ENCODE data around the gene EFNA1.
"Not testable (repeated sequence)": the region's sequence is repeated elsewhere in the genome, so short reads cannot be mapped to it uniquely, and the experiment has no call there.

The EFNA1 gene

DNA sequence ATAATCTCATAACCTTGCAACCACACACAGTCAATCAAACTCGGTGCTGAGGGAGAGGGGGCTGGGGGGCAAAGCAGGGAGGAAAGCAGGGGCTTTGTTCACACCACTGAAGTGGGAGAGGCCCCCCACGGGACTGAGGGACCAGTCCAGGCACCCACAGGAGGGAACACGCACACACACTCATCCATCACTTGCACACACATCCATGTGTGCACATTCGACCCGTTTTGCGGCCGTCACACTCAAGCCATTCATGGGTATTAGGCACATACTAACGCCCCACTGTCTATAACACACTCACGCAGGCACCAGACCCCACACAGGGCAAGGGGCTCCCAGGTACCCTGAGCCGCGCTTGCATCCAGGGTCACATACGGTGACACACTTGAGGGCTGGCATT, 35.0 kb upstream of the EFNA1 start:
- DNase-seq = no peak

DNA sequence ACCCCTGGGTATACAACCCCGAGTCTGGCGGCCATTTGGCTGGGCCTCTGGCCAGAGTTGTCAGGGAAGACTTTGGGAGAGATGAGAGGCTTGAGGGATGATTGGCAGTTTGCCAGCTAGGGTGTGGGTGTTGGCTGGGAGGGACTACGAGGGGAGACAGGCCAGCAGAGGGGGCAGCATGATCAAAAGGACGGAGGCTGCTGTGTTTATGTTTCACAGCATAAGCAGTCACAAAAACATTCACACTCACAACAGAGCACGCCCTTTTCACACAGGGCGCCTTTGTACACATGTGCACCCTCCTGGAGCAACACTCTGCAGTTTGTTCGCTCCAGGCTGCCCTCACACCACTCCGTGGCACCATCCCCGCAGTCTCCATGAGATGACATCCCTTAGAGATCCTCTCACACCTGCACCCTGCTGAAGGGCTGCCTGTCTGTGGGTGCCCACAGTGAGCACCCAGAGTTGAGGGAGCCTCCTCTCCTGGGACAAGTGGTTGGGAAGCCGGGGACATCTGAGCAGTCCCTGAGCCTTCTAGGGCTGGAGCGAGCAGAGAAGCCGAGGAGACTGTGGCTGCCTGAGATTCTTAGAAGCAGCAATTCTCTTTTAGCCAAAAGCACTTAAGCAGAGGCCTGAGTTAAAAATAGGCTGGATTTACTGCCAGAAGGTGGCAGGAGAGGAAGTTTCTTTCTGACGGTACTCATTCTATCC, 33.6 kb upstream of the EFNA1 start:
- DNase-seq = peak; percentile 75

GRCh38 chr1:155094622-155094948, 33.1 kb upstream of the EFNA1 start:
- no peak for DNase-seq

DNA sequence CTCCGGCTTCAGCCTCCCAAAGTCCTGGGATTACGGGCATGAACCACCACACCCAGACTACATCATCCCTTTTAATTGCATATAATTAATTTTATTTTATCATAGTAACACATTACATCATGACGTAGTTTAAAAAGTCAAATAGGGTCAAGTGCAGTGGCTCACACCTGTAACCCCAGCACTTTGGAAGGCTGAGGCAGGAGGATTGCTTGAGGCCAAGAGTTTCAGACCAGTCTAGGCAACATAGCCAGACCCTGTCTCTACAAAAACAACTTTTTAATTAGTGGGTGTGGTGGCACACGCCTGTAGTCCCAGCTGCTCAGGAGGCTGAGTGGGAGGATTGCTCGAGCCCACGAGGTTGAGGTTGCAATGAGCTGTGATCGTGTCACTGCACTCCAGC, 28.3 kb upstream of the EFNA1 start:
- no peak for DNase-seq

DNA sequence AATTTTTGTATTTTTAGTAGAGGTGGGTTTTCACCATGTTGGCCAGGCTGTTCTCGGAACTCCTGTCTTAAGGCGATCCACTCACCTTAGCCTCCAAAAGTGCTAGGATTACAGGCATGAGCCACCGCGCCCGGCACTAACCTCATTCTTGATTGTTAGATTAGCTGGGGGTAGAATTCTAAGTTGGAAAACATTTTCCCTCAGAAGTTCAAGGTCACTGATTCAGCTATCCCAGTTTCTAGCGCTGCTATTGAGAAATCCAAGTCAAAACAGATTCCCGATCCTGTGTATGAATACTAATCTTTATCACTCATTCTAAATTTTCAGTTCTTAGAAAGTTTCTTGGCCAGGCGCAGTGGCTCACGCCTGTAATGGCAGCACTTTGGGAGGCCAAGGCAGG, 24.4 kb upstream of the EFNA1 start:
- no peak for DNase-seq

DNA sequence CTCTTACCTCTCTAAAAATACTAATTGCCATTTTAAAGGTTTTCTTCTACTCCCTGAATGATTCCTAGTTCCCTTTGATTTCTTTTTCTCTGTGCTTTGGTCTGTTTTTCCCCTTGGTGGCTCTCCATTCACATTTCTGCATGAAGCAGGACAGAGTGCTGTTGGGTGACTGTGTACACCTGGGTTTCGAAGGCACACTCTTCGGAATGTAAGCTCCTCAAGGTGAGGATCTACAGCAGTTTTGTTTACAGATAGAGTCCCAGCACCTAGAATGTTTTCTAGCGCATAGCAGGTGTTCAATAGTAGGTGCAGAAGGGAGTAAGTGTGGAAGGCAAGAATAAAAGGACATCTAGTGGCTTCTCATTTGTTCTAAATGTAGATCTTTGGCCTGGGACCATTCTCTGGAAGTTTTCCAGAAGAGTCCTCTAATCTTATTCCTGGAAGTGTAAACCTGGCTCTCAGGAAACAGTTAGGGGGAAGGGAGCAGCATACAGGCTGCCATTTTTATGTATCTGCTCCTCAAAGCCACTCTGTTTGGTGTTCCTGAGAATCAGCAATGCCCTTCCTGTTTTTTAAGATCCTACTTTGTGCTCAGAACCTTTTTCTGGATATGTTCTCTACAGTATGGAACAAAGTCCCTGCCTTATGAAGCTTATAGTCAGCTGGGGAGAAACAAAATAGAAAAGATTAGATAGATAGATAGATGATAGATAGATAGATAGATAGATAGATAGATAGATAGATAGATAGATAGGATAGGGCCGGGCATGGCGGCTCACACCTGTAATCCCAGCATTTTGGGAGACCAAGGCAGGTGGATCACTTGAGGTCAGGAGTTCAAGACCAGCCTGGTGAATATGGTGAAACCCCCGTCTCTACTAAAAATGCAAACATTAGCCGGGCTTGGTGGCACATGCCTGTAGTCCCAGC, 22.8 kb upstream of the EFNA1 start:
- DNase-seq = no peak

DNA sequence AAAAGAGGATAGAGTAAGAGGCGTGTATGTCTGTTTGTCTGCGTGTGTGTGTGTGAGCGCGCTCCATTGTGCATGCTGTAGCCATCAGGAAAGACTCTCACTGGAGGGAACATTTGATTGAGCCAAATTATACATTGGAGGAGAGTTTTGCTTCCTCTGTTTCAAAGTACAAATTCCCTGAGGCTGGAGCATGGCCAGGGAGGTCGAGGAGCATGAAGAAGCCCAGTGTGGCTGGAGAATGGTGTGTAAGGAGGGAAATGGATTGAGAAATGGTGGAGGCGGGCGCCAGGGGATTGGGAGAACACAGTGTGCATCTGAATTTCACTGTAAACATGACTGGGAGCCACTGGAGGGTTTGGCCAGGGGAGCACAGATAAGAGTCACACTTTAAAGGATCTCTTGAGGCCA, 22.1 kb upstream of the EFNA1 start:
- no peak for DNase-seq

- no peak for DNase-seq
Observed at GRCh38 chr1:155106862-155107261, 20.8 kb upstream of the EFNA1 start.

GRCh38 chr1:155107309-155108264, 20.1 kb upstream of the EFNA1 start:
- DNase-seq = no peak

- no peak for DNase-seq
Observed at GRCh38 chr1:155108296-155108695, 19.4 kb upstream of the EFNA1 start.

GRCh38 chr1:155110381-155110780, 17.3 kb upstream of the EFNA1 start:
- no peak for DNase-seq

DNA sequence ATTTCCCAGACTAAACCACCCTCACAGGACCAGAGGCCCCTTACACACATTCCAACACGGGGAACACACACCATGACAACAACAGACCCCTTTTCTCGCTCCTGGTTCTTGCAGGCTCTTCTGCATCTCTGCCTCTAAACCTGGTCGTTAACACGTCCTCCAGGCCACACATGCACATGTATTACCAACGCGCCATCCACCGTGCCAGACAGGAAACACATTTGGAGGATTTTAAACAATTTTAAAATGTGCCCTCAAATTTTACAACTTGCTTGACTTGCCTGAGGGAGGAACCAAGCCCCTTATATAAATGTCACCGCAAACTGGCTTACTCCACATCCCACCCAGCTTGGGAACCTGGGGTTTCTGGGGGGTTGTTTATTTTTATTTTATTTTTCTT, 16.9 kb upstream of the EFNA1 start:
- no peak for DNase-seq

DNA sequence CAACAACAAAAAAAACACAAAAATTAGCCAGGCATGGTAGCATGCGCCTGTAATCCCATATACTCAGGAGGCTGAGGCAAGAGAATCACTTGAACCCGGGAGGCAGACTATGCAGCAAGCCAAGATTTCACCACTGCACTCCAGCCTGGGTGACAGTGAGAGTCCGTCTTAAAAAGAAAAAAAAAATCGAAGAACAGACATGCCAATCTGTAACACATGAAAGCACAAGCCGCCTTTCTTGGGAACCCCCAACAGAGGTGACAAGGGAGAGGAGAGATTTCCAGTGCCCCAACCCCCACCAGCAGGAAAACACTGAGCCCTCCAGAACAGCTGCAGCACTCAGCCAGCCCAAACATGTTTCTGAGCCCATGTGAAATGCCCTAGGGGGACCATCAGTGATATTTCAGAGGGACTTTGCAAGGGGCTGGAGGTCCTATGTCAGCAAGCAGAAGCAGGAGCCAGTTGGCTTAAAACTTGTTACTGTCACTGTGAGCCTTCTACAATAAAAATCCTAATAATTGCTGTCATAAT, 14.2 kb upstream of the EFNA1 start:
- no peak for DNase-seq

- no peak for DNase-seq
Observed at GRCh38 chr1:155116113-155116764, 11.4 kb upstream of the EFNA1 start.

GRCh38 chr1:155117610-155118009, 10.1 kb upstream of the EFNA1 start:
- DNase-seq = no peak

- DNase-seq = not testable (repeated sequence)
Observed at GRCh38 chr1:155118090-155118489, 9.6 kb upstream of the EFNA1 start.

DNA sequence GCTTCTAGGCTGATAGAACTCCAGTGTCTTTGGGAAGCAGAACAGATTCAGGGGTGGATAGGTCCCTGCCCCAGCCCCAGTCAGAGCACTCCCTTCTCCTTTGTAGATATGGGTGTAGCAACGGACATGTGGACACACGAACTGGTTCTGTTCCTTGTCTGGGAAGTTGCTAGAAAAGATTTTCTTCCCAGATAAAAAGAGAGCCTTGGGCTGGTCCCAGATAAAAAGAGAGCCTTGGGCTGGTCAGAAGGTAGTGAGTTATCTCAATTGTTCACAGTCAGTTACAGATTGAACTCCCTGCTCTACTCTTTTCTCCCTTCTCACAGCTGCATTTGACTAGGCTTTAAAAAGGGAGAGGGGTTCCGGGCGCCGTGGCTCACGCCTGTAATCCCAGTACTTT, 7.4 kb upstream of the EFNA1 start:
- no peak for DNase-seq

DNA sequence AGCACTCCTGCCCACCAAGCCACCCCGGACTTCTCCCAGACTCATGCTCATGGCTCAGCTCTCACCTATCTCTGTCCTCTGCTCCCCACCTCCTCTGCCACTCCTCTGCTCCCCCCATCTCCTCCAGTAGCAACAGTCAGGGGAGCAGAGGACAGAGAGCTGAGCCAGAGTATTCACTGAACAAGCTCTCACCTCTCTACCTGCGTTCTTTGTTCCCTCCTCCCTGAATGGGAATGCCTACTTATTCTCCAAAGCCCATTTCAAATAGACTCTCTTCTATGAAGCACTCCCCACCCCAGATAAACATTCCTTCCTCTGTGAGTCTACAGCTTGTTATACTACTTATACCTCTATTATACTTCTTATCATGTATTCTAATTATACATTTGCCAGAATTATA, 6.4 kb upstream of the EFNA1 start:
- DNase-seq = no peak

- DNase-seq = no peak
Observed at GRCh38 chr1:155122308-155122707, 5.4 kb upstream of the EFNA1 start.

DNA sequence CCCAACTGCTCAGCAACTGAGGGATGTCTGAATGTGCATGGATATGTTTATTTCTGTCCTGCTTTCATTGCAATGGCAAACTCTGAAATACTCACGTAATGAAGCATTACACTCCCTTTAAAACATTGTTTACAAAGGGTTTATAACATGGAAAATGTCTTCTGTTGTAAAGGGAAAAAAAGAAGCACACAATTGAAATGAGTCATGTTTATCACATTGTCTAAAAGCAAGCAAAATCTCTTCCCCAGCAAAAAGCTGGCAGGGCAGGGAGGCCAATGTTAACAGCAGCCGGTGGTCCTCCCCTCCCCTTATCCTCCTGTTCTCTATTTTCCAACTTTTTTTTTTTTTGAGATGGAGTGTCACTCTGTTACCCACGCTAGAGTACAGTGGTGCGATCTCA, 3.9 kb upstream of the EFNA1 start:
- no peak for DNase-seq

DNA sequence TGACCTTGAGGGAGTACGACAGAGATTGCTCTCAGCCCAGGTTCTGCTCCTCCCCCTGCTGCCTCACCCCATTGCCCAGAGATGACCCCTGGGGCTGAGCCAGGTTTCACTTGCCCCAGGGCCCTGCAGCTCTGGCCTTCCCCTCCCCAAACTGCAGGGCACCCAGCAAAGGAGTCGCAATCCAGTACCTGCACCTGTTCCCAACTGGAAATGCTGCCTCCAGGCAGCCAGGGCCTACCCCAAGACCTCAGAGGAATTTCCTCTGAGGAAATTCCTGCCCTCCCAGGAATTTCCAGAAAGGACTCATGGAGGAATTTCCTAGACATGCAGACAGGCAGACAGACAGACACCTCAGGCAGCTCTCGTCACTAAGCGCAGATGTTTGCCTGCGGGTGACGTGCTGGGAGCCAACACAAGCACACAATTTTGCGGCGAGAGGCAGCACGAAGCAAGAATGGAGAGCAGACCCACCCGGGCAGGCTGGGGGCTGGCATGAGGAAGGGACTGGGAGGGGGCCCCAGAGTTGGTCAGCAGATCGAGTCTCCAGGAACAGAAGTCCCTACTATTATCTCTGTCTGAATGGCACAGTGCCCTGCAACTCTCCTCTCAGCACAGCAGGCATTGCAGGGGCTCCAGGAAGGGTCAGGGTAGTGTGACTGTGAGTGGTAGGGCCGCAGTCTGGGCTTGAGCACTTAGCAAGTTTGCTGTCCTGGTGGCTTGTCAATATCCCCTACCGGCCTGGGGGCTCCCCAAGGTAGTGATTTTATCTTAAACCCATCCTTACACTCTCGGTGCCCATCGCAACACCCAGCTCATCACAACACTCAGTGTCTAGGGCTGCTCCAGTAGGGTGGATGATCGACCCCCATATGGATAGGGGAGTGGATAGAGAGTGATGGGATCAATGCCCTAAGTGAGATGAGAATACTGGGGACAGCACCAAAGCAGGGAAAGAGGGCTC, 2.9 kb upstream of the EFNA1 start:
- no peak for DNase-seq

Data from DMS79 (cell line).